Common myeloid progenitor, CD34-positive (primary cell): ENCODE data around the gene ADGRB3.
"Not testable (repeated sequence)": the region's sequence is repeated elsewhere in the genome, so short reads cannot be mapped to it uniquely, and the experiment has no call there.

Source experiments
- CTCF ChIA-PET: fragments of 350-600 bp; sonication (Branson Sonifier 250); formaldehyde crosslinking; loops from one replicate; lab custom pipeline; 2021; ENCODE audit warnings: antibody characterized with exemption; lab: Charles Lee
- POLR2A ChIA-PET: fragments of 350-600 bp; sonication (Branson Sonifier 250); formaldehyde crosslinking; loops from one replicate; lab custom pipeline; 2021; ENCODE audit warnings: antibody characterized with exemption; lab: Charles Lee
- DNase-seq, 3 donors: peaks; one replicate each; pipeline versions ENCODE4 v3.0.0 to v3.0.0-alpha.2; 2013
- H3K27ac ChIP-seq, 2 experiments: 1 replicate in 1 of 2; 2 replicates in 1 of 2; pipeline ENCODE4 v1.7.0; 2013; ENCODE audit warnings: inconsistent platforms in 2 of 2, low read length in 2 of 2, mild to moderate bottlenecking in 2 of 2, low read depth in 1 of 2, moderate library complexity in 1 of 2; ENCODE audit not compliant: severe bottlenecking in 2 of 2, insufficient read depth in 1 of 2, poor library complexity in 1 of 2
- H3K27me3 ChIP-seq, 5 experiments: replicated peaks in 2 of 5; 1 replicate in 3 of 5; 2 replicates in 2 of 5; pipeline versions ENCODE4 v1.6.1 to v1.7.0; 2013; ENCODE audit warnings: low read length in 4 of 5, mild to moderate bottlenecking in 2 of 5, moderate library complexity in 2 of 5, inconsistent platforms in 1 of 5; ENCODE audit not compliant: insufficient read depth in 5 of 5, control insufficient read depth in 4 of 5
- H3K36me3 ChIP-seq, 4 experiments: 1 replicate in 2 of 4; 2 replicates in 2 of 4; pipeline versions ENCODE4 v1.6.1 to v1.7.0; 2013; ENCODE audit warnings: low read length in 3 of 4, control low read depth in 1 of 4, mild to moderate bottlenecking in 1 of 4; ENCODE audit not compliant: control insufficient read depth in 4 of 4, insufficient read depth in 4 of 4
- H3K4me1 ChIP-seq, 4 experiments: 1 replicate in 3 of 4; 2 replicates in 1 of 4; pipeline versions ENCODE4 v1.6.1 to v1.7.1; 2013; ENCODE audit warnings: low read length in 3 of 4, mild to moderate bottlenecking in 3 of 4, control low read depth in 1 of 4, inconsistent platforms in 1 of 4, moderate library complexity in 1 of 4; ENCODE audit not compliant: control insufficient read depth in 4 of 4, insufficient read depth in 4 of 4; ENCODE audit errors: control extremely low read depth in 1 of 4
- H3K4me3 ChIP-seq, 7 experiments: 1 replicate in 4 of 7; 2 replicates in 3 of 7; pipeline versions ENCODE4 v1.5.1 to v1.7.0; 2013; ENCODE audit warnings: mild to moderate bottlenecking in 7 of 7, low read length in 6 of 7, moderate library complexity in 6 of 7, inconsistent platforms in 2 of 7, low read depth in 2 of 7, control low read depth in 1 of 7; ENCODE audit not compliant: insufficient read depth in 4 of 7, control insufficient read depth in 1 of 7; ENCODE audit errors: extremely low read depth in 1 of 7
- H3K9me3 ChIP-seq, 5 experiments: 1 replicate in 4 of 5; 2 replicates in 1 of 5; pipeline versions ENCODE4 v1.6.1 to v1.7.1; 2013; ENCODE audit warnings: low read length in 4 of 5, mild to moderate bottlenecking in 2 of 5, inconsistent platforms in 1 of 5, low read depth in 1 of 5, moderate library complexity in 1 of 5; ENCODE audit not compliant: control insufficient read depth in 4 of 5, insufficient read depth in 2 of 5; ENCODE audit errors: control extremely low read depth in 1 of 5
- WGBS: methylation state at CpG from one replicate; pipeline ENCODE4 v1.1.5; 2013; ENCODE audit not compliant: insufficient coverage; 5-methylcytosine and 5-hydroxymethylcytosine counted together

Gene ADGRB3

DNA sequence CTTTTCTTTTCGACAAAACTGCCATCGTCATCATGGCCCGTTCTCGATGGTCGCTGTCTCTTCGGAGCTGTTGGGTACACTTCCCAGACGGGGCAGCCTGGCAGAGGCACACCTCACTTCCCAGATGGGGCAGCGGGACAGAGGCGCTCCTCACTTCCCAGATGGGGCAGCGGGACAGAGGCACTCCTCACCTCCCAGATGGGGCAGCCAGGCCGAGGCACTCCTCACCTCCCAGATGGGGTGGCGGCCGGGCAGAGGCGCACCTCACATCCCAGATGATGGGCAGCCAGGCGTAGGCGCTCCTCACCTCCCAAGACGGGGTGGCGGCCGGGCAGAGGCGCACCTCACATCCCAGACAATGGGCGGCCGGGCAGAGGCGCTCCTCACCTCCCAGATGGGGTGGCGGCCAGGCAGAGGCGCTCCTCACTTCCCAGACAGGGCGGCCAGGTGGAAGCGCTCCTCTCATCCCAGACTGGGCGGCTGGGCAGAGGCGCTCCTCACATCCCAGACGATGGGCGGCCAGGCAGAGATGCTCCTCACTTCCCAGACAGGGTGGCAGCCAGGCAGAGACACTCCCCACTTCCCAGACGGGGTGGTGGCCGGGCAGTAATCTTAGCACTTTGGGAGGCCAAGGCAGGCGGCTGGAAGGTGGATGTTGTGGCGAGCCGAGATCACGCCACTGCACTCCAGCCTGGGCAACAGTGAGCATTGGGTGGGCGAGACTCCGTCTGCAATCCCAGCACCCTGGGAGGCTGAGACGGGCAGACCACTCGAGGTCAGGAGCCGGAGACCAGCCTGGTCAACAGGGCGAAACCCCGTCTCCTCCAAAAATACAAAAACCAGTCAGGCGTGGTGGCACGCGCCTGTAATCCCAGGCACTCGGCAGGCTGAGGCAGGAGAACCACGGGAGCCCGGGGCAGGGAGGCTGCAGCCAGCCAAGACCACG, 486.7 kb downstream of the ADGRB3 start:
- DNase-seq, H3K27ac ChIP-seq, H3K9me3 ChIP-seq, H3K36me3 ChIP-seq, H3K4me1 ChIP-seq, POLR2A ChIA-PET, CTCF ChIA-PET, H3K27me3 ChIP-seq, H3K4me3 ChIP-seq: not testable (repeated sequence)
- 94% methylated on average over 38 of the region's 51 CpGs for WGBS

DNA sequence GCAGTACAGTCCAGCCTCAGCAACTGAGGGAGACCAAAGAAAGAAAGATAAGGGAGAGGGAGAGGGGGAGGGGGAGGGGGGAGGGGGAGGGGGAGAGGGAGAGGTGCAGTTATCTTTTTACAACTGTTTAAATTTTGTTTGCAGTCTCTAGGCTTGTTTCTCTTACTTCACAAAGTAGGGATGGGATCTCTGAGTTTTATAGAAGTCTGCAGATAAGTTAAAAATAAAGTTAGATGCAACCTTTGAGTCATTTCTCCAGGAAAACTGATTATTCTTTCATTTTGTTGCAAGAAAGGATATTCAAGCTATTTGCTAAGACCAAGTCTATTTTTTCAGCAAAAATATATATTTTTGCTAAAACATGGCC, 487.3 kb downstream of the ADGRB3 start:
- POLR2A ChIA-PET: no interaction called here

GRCh38 chr6:69128411-69128810, 493.3 kb downstream of the ADGRB3 start:
- no CpG with 5 or more reads among the region's 2 CpGs for WGBS
- H3K27ac ChIP-seq: no peak overlapping the region

More for the DNA sequence above, 487.3 kb downstream of the ADGRB3 start:
- Histone ChIP-seq H3K4me3 (no peak overlapping the region), H3K36me3 (no peaks in the 10 kb centered on the region), H3K27ac (no peak overlapping the region), H3K27me3 (no peaks in the 10 kb centered on the region), H3K9me3 (no peaks in the 10 kb centered on the region), H3K4me1 (no peaks in the 10 kb centered on the region)
- no peak for DNase-seq
- CTCF ChIA-PET: no interaction called here

DNA sequence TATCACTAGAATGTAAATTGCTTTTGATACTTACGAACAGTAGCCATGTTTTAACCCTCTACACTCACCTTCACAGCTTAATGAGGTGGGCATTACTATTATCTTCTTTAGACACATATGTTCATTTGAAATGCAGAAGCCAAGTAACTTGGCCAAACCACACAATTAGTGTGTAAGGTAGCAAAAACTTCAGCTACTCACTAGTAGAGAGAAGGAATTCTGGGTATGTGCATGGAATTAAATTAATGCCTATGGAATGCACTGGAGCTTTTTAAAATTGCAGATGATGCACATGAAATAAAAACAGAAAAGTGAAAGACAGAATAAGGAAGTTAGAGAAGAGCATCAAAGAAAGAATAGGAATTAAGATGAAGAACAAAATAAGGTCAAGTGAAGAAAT, 494.0 kb downstream of the ADGRB3 start:
- ChIA-PET CTCF (no interaction called here), POLR2A (no interaction called here)
- H3K27me3 ChIP-seq: no peaks in the 10 kb centered on the region
- no peaks in the 10 kb centered on the region for H3K4me1 ChIP-seq
- no peak for DNase-seq
- H3K27ac ChIP-seq: no peak overlapping the region
- H3K4me3 ChIP-seq: no peak overlapping the region
- H3K9me3 ChIP-seq: no peaks in the 10 kb centered on the region
- WGBS: no CpG with 5 or more reads among the region's 1 CpG
- H3K36me3 ChIP-seq: no peaks in the 10 kb centered on the region

More at GRCh38 chr6:69128411-69128810, 493.3 kb downstream of the ADGRB3 start:
- H3K4me1 ChIP-seq: no peaks in the 10 kb centered on the region
- ChIA-PET POLR2A (no interaction called here), CTCF (no interaction called here)
- H3K27me3 ChIP-seq: no peaks in the 10 kb centered on the region
- no peak for DNase-seq
- H3K4me3 ChIP-seq: no peak overlapping the region
- H3K36me3 ChIP-seq: no peaks in the 10 kb centered on the region
- no peaks in the 10 kb centered on the region for H3K9me3 ChIP-seq

- DNase-seq: no peak
- CTCF ChIA-PET: no interaction called here
- H3K9me3 ChIP-seq: no peaks in the 10 kb centered on the region
- H3K4me3 ChIP-seq: no peak overlapping the region
- no peaks in the 10 kb centered on the region for H3K27me3 ChIP-seq
- no peaks in the 10 kb centered on the region for H3K4me1 ChIP-seq
- WGBS: no CpG with 5 or more reads among the region's 1 CpG
- POLR2A ChIA-PET: no interaction called here
- no peak overlapping the region for H3K27ac ChIP-seq
- no peaks in the 10 kb centered on the region for H3K36me3 ChIP-seq
Measured at GRCh38 chr6:69135927-69136326, 500.8 kb downstream of the ADGRB3 start.

GRCh38 chr6:69138148-69138547, 503.1 kb downstream of the ADGRB3 start:
- Histone ChIP-seq H3K4me3 (no peak overlapping the region), H3K4me1 (no peaks in the 10 kb centered on the region), H3K27ac (no peak overlapping the region), H3K9me3 (no peaks in the 10 kb centered on the region), H3K36me3 (no peaks in the 10 kb centered on the region), H3K27me3 (no peaks in the 10 kb centered on the region)
- ChIA-PET POLR2A (no interaction called here), CTCF (no interaction called here)
- no peak for DNase-seq

DNA sequence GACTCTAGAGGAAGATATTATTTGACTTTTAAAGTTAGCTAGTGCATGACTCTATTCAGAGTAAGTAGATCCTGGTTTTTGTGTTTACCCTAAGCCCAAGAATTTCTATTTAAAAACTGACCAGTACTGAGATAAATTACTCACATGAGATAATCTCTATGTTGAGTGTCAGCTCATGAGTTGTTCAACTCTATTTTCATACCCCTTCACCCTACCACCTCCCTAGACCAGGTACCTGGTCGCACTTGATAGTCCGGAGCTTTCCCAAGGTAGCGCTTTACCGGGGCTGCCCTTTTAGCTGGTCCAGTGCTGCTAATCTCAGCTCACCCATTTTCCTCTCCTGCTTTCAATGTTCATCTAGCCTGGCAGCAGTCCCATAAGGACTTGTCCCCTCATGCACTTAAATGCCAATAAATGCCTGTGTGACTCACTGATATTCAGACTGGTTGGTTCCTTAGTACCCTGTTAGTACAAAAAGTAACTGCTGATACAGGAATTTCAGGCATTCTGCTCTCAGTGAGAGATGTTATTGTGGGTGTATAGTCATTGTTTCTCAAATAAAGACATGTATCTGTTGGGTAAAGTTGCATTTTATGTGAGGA, 503.9 kb downstream of the ADGRB3 start:
- Histone ChIP-seq H3K4me1 (no peaks in the 10 kb centered on the region), H3K9me3 (no peaks in the 10 kb centered on the region), H3K36me3 (no peaks in the 10 kb centered on the region), H3K4me3 (no peak overlapping the region), H3K27ac (no peak overlapping the region), H3K27me3 (no peaks in the 10 kb centered on the region)
- POLR2A ChIA-PET: no interaction called here
- no peak for DNase-seq
- CTCF ChIA-PET: no interaction called here
- 97% methylated on average over 3 of the region's 4 CpGs for WGBS
